Central memory CD8-positive, alpha-beta T cell (primary cell): ENCODE results near the gene PGM5.

Source experiments
- ATAC-seq: fragments of 150-1000 bp; cut with Tn5 transposase; replicated peaks from 2 replicates; pipeline ENCODE4 v1.10.0; 2022; ENCODE audit warnings: mild to moderate bottlenecking, moderate FRiP score, moderate number of reproducible peaks; ENCODE audit not compliant: poor library complexity, severe bottlenecking; ENCODE audit errors: extremely low read depth
- DNase-seq, 2 donors: peaks; one replicate each; pipeline ENCODE4 v3.0.0; 2021; ENCODE audit warnings: low spot score in 2 of 2
- H3K27ac Mint-ChIP-seq: one replicate; pipeline ENCODE4 v1.8.0; 2022; ENCODE audit warnings: low read depth, mild to moderate bottlenecking, moderate library complexity, mixed read lengths
- H3K27me3 Mint-ChIP-seq: one replicate; pipeline ENCODE4 v1.8.0; 2022; ENCODE audit warnings: mixed read lengths
- H3K36me3 Mint-ChIP-seq: one replicate; pipeline ENCODE4 v1.8.0; 2022; ENCODE audit warnings: mild to moderate bottlenecking, moderate library complexity, mixed read lengths; ENCODE audit not compliant: insufficient read depth
- H3K4me1 Mint-ChIP-seq: one replicate; pipeline ENCODE4 v1.8.0; 2022; ENCODE audit warnings: mixed read lengths
- H3K4me3 Mint-ChIP-seq: one replicate; pipeline ENCODE4 v1.8.0; 2022; ENCODE audit warnings: mild to moderate bottlenecking, moderate library complexity, mixed read lengths
- H3K9me3 Mint-ChIP-seq: one replicate; pipeline ENCODE4 v1.8.0; 2022; ENCODE audit warnings: mixed read lengths

PGM5 gene

DNA sequence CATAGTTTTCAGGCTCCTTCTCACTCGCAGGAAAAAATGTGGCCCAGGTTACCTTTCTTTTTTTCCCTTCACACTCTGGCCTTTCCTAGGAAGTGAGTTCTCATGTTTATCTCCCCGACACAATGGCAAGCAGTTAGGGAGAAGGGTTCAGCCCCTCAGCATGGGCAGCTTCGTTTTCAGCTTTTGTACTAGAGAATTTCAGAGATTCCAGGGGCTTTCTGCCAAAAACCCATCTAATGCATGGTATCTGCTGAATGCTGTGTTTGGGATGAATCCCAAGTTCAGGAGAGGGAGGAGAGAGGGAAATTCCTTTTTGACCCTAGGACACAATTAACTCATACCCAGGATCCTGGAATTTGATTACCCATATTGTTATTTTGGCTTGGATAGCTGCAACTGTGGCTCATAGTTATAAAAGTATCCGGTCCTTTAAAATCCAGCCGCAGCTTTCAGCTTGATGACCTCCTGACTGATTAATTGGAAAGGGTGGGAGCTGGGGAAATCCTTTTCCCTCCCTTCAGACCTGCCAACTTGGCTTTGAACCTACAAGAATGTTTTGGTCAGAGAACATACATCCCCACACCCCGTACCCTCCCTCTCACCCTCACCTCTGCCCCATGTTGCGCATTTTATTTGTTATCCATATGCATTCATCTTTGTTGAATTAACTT, 105.8 kb downstream of the PGM5 start:
- Mint-ChIP-seq H3K27me3 (peaks cover 10% of the 10 kb centered on the region), H3K4me1 (no peaks in the 10 kb centered on the region), H3K27ac (no peak overlapping the region), H3K9me3 (no peaks in the 10 kb centered on the region), H3K36me3 (no peaks in the 10 kb centered on the region), H3K4me3 (no peak overlapping the region)
- no peak for ATAC-seq
- DNase-seq: no peak

DNA sequence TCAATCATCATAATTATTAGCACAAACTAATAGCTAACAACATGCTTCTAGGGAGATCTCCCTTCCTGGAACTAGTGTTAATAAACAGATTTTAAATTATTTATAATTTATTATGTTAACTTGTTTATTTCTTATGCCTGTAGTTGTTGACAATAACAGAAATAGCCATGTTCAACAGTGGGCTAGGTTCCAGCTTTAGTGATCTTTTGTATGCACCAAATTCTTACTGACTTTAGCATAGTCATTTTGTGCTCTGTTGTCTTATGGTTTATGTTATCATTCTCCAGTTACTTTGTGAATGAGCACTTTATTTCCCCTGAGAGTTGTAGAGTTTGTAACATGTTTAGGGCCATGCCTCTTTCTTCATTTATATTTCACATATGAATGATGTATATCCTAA, 113.7 kb downstream of the PGM5 start:
- ATAC-seq: no peak
- DNase-seq: no peak
- no peaks in the 10 kb centered on the region for H3K9me3 Mint-ChIP-seq
- no peaks in the 10 kb centered on the region for H3K36me3 Mint-ChIP-seq
- no peak overlapping the region for H3K27ac Mint-ChIP-seq
- H3K4me3 Mint-ChIP-seq: no peak overlapping the region
- no peaks in the 10 kb centered on the region for H3K4me1 Mint-ChIP-seq
- H3K27me3 Mint-ChIP-seq: peaks cover 18% of the 10 kb centered on the region

DNA sequence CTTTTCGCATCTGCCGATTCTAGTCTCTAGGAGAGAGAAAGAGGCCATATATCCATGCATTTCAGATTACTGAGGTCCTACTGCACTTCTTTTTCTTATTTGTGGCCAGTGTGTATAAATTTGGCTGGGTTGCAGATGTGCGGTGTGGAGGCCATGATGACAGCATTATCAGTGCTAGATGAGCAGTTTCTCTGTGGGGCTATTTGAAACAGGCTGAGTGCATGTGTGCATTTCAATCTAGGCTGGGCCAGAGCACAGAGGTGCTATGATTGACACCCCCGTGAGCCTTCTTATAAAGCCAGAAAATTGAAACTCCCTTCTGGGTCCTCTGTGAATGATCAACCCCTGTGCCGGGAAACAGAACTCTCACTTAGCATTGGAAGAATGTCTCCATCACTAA, 114.2 kb downstream of the PGM5 start:
- H3K27me3 Mint-ChIP-seq: peaks cover 18% of the 10 kb centered on the region
- H3K27ac Mint-ChIP-seq: no peak overlapping the region
- no peaks in the 10 kb centered on the region for H3K9me3 Mint-ChIP-seq
- ATAC-seq: no peak
- H3K4me1 Mint-ChIP-seq: no peaks in the 10 kb centered on the region
- no peak for DNase-seq
- no peak overlapping the region for H3K4me3 Mint-ChIP-seq
- no peaks in the 10 kb centered on the region for H3K36me3 Mint-ChIP-seq

DNA sequence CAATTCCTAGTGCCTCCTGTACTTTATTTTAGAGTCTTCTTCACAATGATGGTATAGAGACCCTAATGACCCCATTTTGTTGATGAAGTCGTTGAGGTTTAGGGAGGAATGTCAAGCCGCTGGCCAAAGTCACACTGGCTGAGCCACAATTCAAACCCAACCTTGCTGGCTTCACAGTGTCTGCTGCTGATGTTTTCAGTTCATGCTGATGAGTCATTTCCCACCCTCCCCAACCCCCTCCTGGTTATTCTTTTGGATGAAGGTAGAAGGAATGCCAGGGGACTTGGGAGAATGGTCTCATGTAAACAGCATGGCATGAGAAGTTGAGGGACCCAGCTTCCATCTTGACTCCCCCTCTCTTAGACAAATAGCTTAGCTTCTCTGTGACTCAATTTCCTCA, 115.7 kb downstream of the PGM5 start:
- DNase-seq (no peak), ATAC-seq (no peak)
- Mint-ChIP-seq H3K4me3 (no peak overlapping the region), H3K4me1 (no peaks in the 10 kb centered on the region), H3K27me3 (peaks cover 27% of the 10 kb centered on the region), H3K9me3 (no peaks in the 10 kb centered on the region), H3K27ac (no peak overlapping the region), H3K36me3 (no peaks in the 10 kb centered on the region)

DNA sequence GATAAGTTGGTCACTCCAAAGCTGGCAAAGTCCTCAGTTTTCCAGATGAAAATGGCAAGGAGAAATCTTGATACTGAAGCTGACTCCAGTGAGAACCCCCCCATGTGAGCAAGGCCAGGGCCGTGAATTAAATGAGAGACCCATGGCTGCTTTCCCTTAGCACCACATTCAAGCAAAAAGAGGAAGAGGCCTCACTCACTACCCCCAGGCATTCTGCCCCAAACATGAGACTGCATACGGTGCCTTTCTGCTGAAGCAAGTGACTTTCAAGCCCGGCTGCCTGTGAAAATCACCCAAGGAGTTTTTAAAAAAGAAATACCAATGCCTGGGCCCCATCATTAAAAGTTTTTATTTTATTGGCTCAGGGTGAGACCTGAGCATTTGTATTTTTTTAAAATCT, 117.4 kb downstream of the PGM5 start:
- no peaks in the 10 kb centered on the region for H3K9me3 Mint-ChIP-seq
- no peaks in the 10 kb centered on the region for H3K36me3 Mint-ChIP-seq

DNA sequence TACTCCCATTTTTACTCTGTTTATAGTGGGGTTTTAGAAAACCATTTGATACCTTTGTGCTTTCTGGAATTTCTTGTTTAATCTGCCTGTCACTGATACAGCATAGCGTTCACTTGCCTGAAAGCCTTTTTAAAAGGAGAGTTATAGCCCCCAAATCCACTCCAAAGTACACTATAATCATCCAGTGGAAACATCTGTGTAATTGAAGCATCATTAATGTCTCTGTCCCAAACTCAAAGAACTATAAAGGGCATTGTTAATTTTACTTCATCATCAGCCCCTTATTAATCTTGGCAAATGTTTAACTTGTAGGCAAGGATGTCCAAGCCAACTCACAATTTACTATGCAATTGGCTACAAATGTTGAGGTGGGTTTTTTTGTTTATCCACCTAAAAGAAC, 120.0 kb downstream of the PGM5 start:
- Mint-ChIP-seq H3K27me3 (peaks cover 19% of the 10 kb centered on the region), H3K36me3 (no peaks in the 10 kb centered on the region), H3K4me1 (no peaks in the 10 kb centered on the region), H3K4me3 (no peak overlapping the region), H3K9me3 (no peaks in the 10 kb centered on the region), H3K27ac (no peak overlapping the region)
- ATAC-seq (no peak), DNase-seq (no peak)

More for the DNA sequence above, 117.4 kb downstream of the PGM5 start:
- Mint-ChIP-seq H3K4me3 (no peak overlapping the region), H3K27me3 (peaks cover 24% of the 10 kb centered on the region), H3K4me1 (no peaks in the 10 kb centered on the region), H3K27ac (no peak overlapping the region)
- no peak for DNase-seq
- no peak for ATAC-seq

DNA sequence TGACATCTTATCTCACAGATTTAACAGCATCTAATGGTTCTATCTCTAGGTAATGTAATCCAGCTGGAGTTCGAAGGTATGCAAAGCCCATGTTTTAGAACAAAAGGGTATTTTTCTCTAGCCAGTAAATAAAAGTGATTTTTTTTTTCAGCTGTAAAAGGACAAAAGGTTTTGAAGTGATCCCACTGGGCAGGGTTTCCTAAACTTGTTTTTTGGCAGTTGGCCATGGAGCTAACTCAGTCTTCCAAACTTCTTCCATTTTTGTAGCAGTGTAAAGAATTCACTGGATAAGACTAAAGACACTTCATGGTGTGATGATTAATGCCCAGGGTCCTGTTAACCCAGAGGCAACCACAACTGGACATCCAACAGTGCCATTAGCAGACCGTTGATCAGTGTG, 120.4 kb downstream of the PGM5 start:
- Mint-ChIP-seq H3K4me3 (no peak overlapping the region), H3K36me3 (no peaks in the 10 kb centered on the region), H3K4me1 (no peaks in the 10 kb centered on the region), H3K27me3 (peaks cover 19% of the 10 kb centered on the region), H3K9me3 (no peaks in the 10 kb centered on the region), H3K27ac (no peak overlapping the region)
- DNase-seq (no peak), ATAC-seq (no peak)

DNA sequence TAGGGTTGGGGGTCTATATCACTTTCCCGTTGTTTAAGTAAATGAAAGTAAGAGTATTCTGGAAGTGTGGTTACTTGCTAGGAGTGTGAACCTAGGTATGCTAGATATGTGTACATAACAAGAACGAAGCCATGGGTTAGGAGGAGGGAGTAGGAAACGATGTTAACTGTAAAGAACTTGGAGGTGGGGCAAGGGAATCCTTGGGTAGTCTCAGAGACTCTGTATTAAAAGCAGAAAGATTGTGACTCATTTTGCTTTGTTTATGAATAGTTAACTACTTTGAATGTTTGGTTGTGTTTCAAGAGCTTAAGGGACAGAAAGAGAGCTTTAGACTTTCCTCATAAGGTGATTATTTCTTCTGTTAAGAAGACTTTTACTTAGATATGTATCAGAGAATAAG, 124.4 kb downstream of the PGM5 start:
- Mint-ChIP-seq H3K36me3 (no peaks in the 10 kb centered on the region), H3K27me3 (peaks cover 37% of the 10 kb centered on the region), H3K9me3 (peaks cover 5% of the 10 kb centered on the region), H3K4me3 (no peak overlapping the region), H3K4me1 (no peaks in the 10 kb centered on the region), H3K27ac (no peak overlapping the region)
- ATAC-seq: no peak
- no peak for DNase-seq

DNA sequence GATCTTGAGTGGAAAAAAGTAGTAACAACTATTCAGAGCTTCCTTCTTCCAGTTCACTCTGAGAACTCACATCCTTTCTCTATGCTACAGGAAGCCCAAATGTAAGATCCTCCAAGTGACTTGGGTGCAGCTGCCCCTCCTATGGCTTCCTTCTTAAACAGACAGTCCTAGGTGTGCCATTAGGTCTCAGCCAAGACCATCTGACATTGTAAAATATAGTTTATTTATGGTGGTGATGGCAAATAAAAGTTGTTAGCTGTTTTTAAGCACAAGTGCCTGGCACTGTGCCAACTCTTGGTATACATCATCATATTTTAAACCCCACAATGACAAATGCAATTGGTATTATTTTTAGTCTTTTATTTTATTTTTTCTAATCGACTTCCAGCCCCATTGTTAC, 126.1 kb downstream of the PGM5 start:
- DNase-seq: no peak
- no peak for ATAC-seq
- H3K27ac Mint-ChIP-seq: no peak overlapping the region

DNA sequence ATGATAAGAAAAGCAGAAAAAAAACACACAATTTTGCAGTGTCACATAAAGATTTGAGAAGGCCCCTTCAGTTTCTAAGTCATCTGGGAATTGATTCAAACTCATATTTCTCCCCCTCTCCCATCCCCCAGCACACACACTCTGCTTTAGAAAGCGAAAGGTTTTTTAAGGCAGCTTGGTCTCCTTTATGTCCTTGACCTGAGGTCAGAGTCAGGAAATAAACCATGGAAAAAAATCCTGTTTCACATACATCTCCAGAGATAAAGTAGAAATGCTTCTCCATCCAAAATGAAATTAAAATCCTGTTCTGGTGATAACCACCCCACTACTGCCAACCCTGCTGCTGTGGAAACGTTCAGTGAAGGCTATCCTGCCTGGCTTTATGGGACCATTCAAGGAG, 131.7 kb downstream of the PGM5 start:
- DNase-seq: no peak
- Mint-ChIP-seq H3K4me3 (no peak overlapping the region), H3K9me3 (peaks cover 5% of the 10 kb centered on the region), H3K36me3 (no peaks in the 10 kb centered on the region), H3K27me3 (peaks cover 49% of the 10 kb centered on the region), H3K27ac (no peak overlapping the region), H3K4me1 (no peaks in the 10 kb centered on the region)
- no peak for ATAC-seq

More for the DNA sequence above, 126.1 kb downstream of the PGM5 start:
- no peaks in the 10 kb centered on the region for H3K4me1 Mint-ChIP-seq
- no peaks in the 10 kb centered on the region for H3K36me3 Mint-ChIP-seq
- peaks cover 5% of the 10 kb centered on the region for H3K9me3 Mint-ChIP-seq
- H3K4me3 Mint-ChIP-seq: no peak overlapping the region
- peaks cover 30% of the 10 kb centered on the region for H3K27me3 Mint-ChIP-seq

DNA sequence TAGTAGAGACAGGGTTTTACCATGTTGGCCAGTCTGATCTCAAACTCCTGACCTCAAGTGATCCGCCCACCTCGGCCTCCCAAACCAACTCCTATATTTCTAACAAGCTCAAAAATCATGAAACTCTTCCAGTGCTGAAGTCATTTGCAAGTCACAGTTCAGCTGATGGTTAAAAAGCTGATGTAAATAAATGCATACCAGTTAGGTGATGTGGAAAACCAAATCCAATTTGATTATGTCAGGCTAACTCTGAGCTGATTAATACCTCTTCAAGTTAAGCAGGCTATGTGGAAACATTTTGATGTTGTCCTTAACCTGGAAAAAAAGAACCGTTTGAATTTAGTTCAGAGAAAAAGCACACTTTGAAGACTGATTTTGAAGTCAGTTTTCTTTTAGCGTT, 133.2 kb downstream of the PGM5 start:
- H3K4me1 Mint-ChIP-seq: no peaks in the 10 kb centered on the region
- H3K4me3 Mint-ChIP-seq: no peak overlapping the region
- H3K27ac Mint-ChIP-seq: no peak overlapping the region
- no peak for ATAC-seq
- H3K27me3 Mint-ChIP-seq: peaks cover 57% of the 10 kb centered on the region
- no peak for DNase-seq
- H3K36me3 Mint-ChIP-seq: no peaks in the 10 kb centered on the region
- peaks cover 5% of the 10 kb centered on the region for H3K9me3 Mint-ChIP-seq

DNA sequence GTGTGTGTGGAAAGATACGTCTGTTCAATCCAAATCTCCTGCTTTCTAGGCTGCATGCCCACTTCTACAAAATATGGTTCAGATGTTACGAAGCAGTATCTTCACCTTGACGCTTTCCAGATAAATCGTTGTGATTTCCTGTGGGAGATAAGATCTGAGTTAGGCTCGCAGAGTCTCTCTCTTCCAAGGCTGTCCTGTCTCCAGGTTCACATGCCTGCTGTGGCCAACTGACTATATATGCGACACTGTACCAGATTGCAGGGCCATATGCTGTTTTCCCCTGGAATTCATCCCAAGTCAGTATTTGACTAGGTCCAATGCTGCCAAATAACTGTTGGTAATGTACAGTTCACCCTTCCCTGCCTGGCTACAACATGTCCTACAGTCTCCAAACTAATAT, 136.4 kb downstream of the PGM5 start:
- H3K4me3 Mint-ChIP-seq: no peak overlapping the region
- no peaks in the 10 kb centered on the region for H3K36me3 Mint-ChIP-seq
- H3K27me3 Mint-ChIP-seq: peaks cover 60% of the 10 kb centered on the region

DNA sequence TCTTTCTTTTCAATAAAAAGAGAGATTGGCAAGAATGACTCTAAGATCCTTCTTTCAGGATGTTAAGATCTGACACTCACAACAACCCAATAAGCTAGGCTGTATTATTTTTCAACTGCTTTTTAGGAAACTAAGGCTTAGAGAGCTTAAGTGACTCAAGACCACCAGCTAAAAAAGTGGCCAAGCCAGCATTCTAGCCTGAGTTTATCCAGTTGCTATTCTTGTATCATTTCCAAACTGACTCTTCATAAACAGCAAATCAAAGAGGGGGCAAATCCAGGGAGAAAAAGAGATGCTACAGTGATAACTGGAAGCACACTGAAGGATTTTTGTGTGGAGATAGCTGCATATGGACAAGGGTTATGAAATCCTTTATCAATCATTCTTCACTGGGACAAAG, 137.1 kb downstream of the PGM5 start:
- no peak overlapping the region for H3K4me3 Mint-ChIP-seq
- H3K9me3 Mint-ChIP-seq: no peaks in the 10 kb centered on the region
- H3K36me3 Mint-ChIP-seq: no peaks in the 10 kb centered on the region
- no peak overlapping the region for H3K27ac Mint-ChIP-seq
- H3K27me3 Mint-ChIP-seq: peaks cover 62% of the 10 kb centered on the region
- DNase-seq (no peak), ATAC-seq (no peak)
- H3K4me1 Mint-ChIP-seq: no peaks in the 10 kb centered on the region

More for the DNA sequence above, 136.4 kb downstream of the PGM5 start:
- Mint-ChIP-seq H3K27ac (no peak overlapping the region), H3K9me3 (no peaks in the 10 kb centered on the region), H3K4me1 (no peaks in the 10 kb centered on the region)
- ATAC-seq (no peak), DNase-seq (no peak)
